Fibroblast of skin of left quadriceps (primary cell): ENCODE data around the gene AFTPH.

Experiments used
- DNase-seq, 2 experiments: peaks; one replicate each; pipeline ENCODE4 v3.0.0-alpha.2; 2013; ENCODE audit warnings: low read depth in 2 of 2

The AFTPH gene

GRCh38 chr2:64632835-64633819, 109.0 kb downstream of the AFTPH start:
- peak; percentile 76 to 77 for DNase-seq

DNA sequence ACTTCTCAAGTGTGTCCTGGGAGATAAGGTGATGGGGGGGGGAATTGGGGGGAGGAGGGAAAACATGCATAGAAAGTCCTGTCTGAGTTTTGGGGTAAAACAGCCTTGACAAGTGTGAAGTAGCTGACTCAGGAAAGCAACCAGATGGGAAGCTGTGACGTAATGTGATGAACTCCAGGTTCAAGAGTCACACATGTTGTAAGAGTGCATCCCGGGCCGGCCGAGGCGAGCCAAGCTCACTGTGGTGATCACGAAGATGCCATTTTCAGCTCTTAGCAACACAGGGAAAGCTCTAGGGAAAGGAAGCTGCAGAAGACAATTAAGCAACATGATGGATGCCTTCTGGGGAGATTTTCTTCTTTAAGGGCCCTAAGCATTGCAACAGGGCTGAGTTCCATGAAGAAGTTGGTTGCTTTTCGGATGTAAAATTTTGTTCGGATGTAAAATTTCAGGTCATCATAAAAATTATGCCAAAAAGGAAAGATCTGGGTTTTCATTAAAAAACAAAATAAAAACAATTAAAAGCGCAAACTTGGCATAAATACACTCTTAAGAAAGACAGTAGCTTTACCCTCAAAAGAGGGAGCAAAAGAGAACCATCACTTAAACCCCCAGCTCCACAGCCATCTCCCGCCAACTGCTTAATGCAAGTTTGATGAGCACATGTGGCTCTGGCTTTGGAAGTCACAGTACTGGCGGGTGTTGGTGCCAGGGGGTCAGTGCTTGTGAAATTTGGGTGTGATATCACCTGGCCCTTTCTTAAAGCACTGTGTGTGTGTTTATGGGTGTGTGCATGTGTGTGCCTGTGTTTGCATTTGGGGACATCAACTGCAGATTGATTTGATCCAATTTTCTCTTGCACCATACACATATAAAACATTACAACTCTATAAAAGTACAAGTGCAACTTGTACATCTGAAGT, 110.5 kb downstream of the AFTPH start:
- peak; percentile 63 to 64 for DNase-seq

DNA sequence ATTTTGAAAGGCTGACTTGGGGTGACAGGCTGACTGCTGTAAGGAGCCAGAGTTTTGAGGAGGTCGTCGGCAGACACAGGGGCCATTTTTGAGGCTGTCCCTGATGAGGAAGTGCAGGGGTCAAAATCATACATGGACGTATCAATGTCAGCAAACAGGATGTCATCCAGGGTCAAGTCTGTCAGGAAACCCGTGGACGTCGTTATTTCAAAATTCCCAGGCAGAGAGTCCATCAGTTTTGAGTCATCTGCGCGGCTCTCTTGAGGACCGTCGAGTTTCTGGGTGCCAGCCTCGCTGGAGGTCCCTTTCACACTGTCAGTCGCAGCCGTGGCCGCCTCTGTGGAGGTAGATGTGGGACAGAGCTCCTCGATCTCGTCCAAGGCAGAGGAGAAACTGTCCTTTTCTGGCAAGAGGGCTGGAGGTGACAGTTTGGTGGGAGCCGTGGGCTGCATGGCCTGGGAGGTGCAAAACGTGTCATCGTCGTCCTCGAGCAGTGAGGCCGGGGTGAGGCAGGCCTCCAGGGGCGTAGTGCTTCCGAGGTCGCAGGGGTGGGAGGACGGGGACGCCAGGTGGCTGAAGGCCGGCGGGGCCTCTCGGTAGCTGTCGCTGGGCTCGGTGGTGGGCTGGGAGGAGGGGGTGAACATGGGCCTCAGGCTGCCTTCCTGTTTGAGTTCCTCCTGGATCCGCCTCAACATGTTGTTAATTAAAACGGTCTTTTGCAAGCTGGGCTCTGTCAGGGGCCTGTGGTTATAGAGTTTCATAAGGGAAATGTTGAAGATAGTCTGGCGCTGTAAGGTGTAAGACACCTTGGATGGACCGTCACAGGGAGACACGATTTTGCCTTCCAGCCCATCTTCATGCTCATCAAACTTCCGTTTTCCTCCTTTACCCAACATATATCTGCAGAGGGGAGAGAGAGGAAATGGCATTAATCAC, 112.1 kb downstream of the AFTPH start:
- DNase-seq, result no peak

DNA sequence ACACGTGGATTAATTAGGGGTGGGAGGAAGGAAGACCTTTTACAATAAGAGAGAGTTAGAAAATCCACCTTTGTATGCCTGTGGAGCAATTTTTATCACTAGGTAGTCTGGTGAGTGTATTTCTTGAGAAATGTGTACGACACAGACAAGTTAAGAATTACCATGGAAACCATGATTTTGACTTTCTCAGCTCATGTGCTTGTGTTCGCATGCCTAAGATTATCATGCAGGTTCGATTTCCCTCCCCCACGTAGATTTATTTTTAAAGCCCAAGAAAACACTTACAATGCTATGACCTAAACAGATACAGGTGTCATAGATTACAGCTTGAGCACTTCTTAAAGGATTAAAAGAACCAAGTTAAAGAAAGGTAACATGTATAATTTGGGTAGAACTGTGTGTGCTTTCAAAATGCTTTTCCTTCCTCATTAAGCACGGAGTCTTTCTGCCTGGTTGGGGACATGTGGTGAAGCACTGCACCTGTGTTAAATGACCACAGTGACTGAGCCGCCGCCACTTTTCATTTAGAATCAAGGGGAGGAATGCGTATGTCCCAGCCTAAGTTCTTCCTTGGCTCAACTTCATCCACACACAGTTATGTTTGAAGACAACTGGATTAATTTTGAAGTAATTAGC, 113.0 kb downstream of the AFTPH start:
- DNase-seq, result no peak

GRCh38 chr2:64637931-64638330, 113.8 kb downstream of the AFTPH start:
- no peak for DNase-seq

GRCh38 chr2:64638502-64639120, 114.5 kb downstream of the AFTPH start:
- no peak for DNase-seq

- DNase-seq, result no peak
Observed at GRCh38 chr2:64639691-64640090, 115.6 kb downstream of the AFTPH start.

DNA sequence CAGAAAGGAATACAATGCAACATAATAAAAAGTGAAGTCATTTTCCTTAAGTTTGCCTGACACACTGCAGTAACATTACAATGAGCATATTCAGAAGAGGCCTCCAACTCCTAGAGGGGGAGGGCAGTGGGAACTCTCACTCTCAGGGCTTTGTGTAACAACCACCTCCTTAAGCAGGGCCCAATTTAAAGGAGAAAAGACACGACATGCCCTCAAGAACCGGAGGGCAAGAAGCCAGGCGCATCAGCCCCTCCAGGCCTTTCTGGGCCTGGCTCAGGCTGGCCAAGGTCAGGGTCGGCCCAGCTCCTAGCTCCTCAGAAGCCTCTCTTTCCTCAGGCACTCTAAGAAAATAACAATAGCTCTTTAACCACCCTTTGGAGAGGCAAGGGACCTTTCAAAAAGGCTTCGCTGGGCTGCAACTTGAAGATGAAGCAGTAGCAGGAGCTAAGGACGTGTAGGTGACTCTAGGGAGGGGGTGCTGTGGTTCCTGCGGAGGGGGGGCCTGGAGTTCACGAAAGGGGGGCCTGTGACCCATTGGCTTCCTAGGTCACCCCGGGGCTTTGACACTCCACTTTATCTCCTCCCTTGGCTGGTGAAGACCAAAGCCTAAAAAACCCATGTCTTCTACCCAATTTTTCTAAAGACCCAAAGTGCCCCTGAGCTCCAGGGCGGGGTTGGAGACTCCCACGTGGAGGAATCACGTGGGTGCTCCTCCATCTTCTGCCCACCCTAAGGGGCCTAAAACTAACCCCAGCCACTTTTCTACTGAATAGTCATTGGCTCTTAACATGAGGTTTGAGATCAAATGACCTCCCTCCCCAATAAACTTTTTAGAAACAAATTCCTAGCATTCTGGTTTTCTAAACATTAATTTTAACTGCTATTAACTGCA, 116.3 kb downstream of the AFTPH start:
- no peak for DNase-seq

GRCh38 chr2:64641599-64641998, 117.5 kb downstream of the AFTPH start:
- DNase-seq, result no peak
